GM12865 (cell line): ENCODE measurements around the gene CACNA1C.
"Not testable (repeated sequence)": the region's sequence is repeated elsewhere in the genome, so short reads cannot be mapped to it uniquely, and the experiment has no call there.

Experiments
- DNase-seq: peaks from one replicate; pipeline ENCODE4 v3.0.0; 2010; ENCODE audit warnings: low read depth
- H3K4me3 ChIP-seq: 2 replicates; pipeline ENCODE4 v1.5.1; 2011; ENCODE audit warnings: mild to moderate bottlenecking, low read depth, low read length, control low read depth
- TF ChIP-seq, protein P1 (sequence below): IDR thresholded peaks from 2 replicates; pipeline ENCODE4 v1.5.1; 2011; ENCODE audit warnings: low read length, control low read depth, low read depth, inconsistent platforms; ENCODE audit not compliant: insufficient read depth; ENCODE audit errors: missing control alignments

The CACNA1C gene

DNA sequence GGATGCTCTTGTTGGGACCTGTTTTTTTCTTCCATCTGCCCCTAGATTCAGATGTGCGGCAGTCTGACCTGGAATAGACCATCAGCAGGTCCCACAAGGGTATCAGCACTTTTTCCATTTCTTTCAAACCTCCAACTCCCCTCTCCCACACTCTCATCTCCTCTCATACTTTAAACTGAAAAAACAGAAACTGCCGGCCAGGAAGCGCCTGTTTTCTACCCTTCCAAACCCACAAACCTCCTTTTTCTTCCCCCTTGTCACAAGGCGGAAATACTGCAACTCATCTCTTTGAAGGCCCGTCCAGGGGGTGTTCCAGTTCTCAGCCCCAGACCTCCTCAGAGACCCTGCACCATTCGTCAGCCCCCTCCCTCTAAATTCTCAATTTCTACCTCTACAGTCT lies 679.5 kb downstream of the CACNA1C start:
- no peak overlapping the region for H3K4me3 ChIP-seq
- TF ChIP-seq, protein P1, sequence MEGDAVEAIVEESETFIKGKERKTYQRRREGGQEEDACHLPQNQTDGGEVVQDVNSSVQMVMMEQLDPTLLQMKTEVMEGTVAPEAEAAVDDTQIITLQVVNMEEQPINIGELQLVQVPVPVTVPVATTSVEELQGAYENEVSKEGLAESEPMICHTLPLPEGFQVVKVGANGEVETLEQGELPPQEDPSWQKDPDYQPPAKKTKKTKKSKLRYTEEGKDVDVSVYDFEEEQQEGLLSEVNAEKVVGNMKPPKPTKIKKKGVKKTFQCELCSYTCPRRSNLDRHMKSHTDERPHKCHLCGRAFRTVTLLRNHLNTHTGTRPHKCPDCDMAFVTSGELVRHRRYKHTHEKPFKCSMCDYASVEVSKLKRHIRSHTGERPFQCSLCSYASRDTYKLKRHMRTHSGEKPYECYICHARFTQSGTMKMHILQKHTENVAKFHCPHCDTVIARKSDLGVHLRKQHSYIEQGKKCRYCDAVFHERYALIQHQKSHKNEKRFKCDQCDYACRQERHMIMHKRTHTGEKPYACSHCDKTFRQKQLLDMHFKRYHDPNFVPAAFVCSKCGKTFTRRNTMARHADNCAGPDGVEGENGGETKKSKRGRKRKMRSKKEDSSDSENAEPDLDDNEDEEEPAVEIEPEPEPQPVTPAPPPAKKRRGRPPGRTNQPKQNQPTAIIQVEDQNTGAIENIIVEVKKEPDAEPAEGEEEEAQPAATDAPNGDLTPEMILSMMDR, result no peak
- no peak for DNase-seq

GRCh38 chr12:2733493-2734355 lies 680.9 kb downstream of the CACNA1C start:
- no peak for DNase-seq
- no peak overlapping the region for H3K4me3 ChIP-seq
- TF ChIP-seq, protein P1, result no peak

GRCh38 chr12:2735432-2735831 lies 682.6 kb downstream of the CACNA1C start:
- H3K4me3 ChIP-seq, result no peak overlapping the region
- TF ChIP-seq, protein P1, result no peak
- no peak for DNase-seq

- TF ChIP-seq, protein P1, result no peak
- no peak for DNase-seq
These were observed 685.0 kb downstream of the CACNA1C start for GRCh38 chr12:2737656-2738241.

DNA sequence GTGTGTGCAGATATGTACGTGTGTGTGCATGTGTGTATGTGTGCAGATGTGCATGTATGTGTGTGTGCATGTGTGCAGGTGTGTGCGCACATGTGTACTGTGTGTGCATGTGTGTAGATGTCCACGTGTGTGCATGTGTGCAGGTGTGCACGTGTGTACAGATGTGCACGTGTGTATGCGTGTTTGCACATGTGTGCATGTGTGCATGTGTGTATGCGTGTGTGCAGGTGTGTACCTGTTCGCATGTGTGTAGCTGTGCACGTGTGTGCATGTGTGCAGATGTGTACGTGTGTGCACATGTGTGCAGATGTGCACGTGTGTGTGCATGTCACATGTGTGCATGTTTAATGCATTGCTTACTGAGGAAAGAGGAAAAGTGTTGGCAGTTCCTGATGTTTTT lies 686.3 kb downstream of the CACNA1C start:
- H3K4me3 ChIP-seq, result no peak overlapping the region
- TF ChIP-seq, protein P1, result no peak
- no peak for DNase-seq

More at GRCh38 chr12:2737656-2738241, 685.0 kb downstream of the CACNA1C start:
- H3K4me3 ChIP-seq, result no peak overlapping the region

GRCh38 chr12:2739832-2740641 lies 687.2 kb downstream of the CACNA1C start:
- TF ChIP-seq, protein P1, result no peak
- H3K4me3 ChIP-seq, result no peak overlapping the region
- DNase-seq, result no peak

DNA sequence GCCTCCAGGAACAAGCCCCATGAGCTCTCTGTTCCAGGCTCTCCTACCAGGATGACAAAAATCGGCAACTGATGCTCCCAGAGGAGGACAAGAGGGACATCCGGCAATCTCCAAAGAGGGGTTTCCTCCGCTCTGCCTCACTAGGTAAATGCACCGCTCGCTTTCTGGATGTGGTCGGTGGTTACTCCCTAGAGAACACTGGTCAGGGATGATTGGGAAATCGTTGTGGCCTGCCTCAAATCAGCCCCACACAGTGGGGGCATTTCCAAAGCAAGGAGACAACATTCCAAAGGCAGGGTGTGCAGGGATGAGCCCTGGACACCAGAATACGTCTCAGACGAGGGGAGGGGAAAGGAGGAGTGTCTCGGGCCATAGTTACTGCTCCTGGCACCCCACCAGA lies 689.2 kb downstream of the CACNA1C start:
- not testable (repeated sequence) for DNase-seq, H3K4me3 ChIP-seq
